GM19455 (cell line): Measurements from ENCODE around the gene PTPRG.
A peak's percentile ranks its signal among the peaks of the same experiment; 100 is the strongest.

Experiments used
- ATAC-seq: cut with Tn5 transposase; IDR thresholded peaks from one replicate; pipeline ENCODE4 v1.9.1; 2021; ENCODE audit not compliant: unreplicated experiment

Gene PTPRG

GRCh38 chr3:62289922-62290321, 728.6 kb downstream of the PTPRG start:
- no peak for ATAC-seq

- no peak for ATAC-seq
Observed at GRCh38 chr3:62293051-62293780, 731.8 kb downstream of the PTPRG start.

- ATAC-seq = no peak
Observed at GRCh38 chr3:62295571-62295970, 734.2 kb downstream of the PTPRG start.

GRCh38 chr3:62300617-62301016, 739.2 kb downstream of the PTPRG start:
- no peak for ATAC-seq

GRCh38 chr3:62312201-62312600, 750.8 kb downstream of the PTPRG start:
- ATAC-seq = no peak

- ATAC-seq = no peak
Observed at GRCh38 chr3:62316525-62316924, 755.2 kb downstream of the PTPRG start.

- ATAC-seq = no peak
Observed at GRCh38 chr3:62318365-62318751, 757.0 kb downstream of the PTPRG start.

- ATAC-seq = peak; percentile 95
Observed at GRCh38 chr3:62318752-62319569, 757.6 kb downstream of the PTPRG start.

GRCh38 chr3:62319570-62320243, 758.3 kb downstream of the PTPRG start:
- no peak for ATAC-seq

- ATAC-seq = no peak
Observed at GRCh38 chr3:62323241-62323640, 761.9 kb downstream of the PTPRG start.

- no peak for ATAC-seq
Observed at GRCh38 chr3:62325896-62326295, 764.5 kb downstream of the PTPRG start.

- ATAC-seq = no peak
Observed at GRCh38 chr3:62329971-62330370, 768.6 kb downstream of the PTPRG start.

- ATAC-seq = no peak
Observed at GRCh38 chr3:62332017-62332416, 770.6 kb downstream of the PTPRG start.

GRCh38 chr3:62332835-62333244, 771.5 kb downstream of the PTPRG start:
- ATAC-seq = no peak

- no peak for ATAC-seq
Observed at GRCh38 chr3:62335196-62335595, 773.8 kb downstream of the PTPRG start.

- no peak for ATAC-seq
Observed at GRCh38 chr3:62343755-62344154, 782.4 kb downstream of the PTPRG start.
